HepG2 (cell line): Measurements from ENCODE around the gene PPP2R5C. TPM values are rescaled to one million over a fixed set of nuclear protein-coding genes. Genes with fewer than 3 reads are reported as not detected.
A peak's percentile ranks its signal among the peaks of the same experiment; 100 is the strongest.

Experiments used
- ARNTL ChIP-seq: sonication (generic); formaldehyde crosslinking; IDR thresholded peaks from 2 replicates; pipeline ENCODE4 v1.4.0; 2020; ENCODE audit warnings: mild to moderate bottlenecking, missing genetic modification reagents
- DMTF1 ChIP-seq: sonication (generic); formaldehyde crosslinking; IDR thresholded peaks from 2 replicates; pipeline ENCODE4 v1.4.0; 2020; ENCODE audit warnings: mild to moderate bottlenecking, missing genetic modification reagents
- EEA1 ChIP-seq: sonication (generic); formaldehyde crosslinking; IDR thresholded peaks from 2 replicates; pipeline ENCODE4 v1.5.1; 2020; ENCODE audit warnings: mild to moderate bottlenecking, missing genetic modification reagents, borderline replicate concordance
- FOXA1 ChIP-seq, 2 experiments: fragments of 450-650 bp in 1 of 2; sonication (generic) in 1 of 2; formaldehyde crosslinking in 1 of 2; IDR thresholded peaks; 2 replicates each; pipeline versions ENCODE4 v1.4.0 to v1.6.1; 2016 to 2020; ENCODE audit warnings: missing genetic modification reagents in 1 of 2
- GMEB2 ChIP-seq: IDR thresholded peaks from 2 replicates; pipeline ENCODE4 v1.6.1; 2016; ENCODE audit warnings: missing biosample characterization, missing genetic modification reagents, low read depth
- MEIS1 ChIP-seq: sonication (generic); formaldehyde crosslinking; IDR thresholded peaks from 2 replicates; pipeline ENCODE4 v1.9.0; 2021; ENCODE audit warnings: mild to moderate bottlenecking, missing genetic modification reagents, moderate library complexity, borderline replicate concordance
- ONECUT2 ChIP-seq: sonication (generic); formaldehyde crosslinking; IDR thresholded peaks from 2 replicates; pipeline ENCODE4 v1.4.0; 2020; ENCODE audit warnings: missing genetic modification reagents
- PHB2 ChIP-seq: fragments of 450-650 bp; IDR thresholded peaks from 2 replicates; pipeline ENCODE4 v1.6.1; 2018; ENCODE audit not compliant: partially characterized antibody
- RBAK ChIP-seq: sonication (generic); formaldehyde crosslinking; IDR thresholded peaks from 2 replicates; pipeline ENCODE4 v1.5.1; 2020; ENCODE audit warnings: mild to moderate bottlenecking, missing genetic modification reagents
- RNF2 ChIP-seq: fragments of 450-650 bp; conservative IDR thresholded peaks from 2 replicates; pipeline ENCODE4 v1.6.1; 2016; ENCODE audit warnings: low read depth
- SCMH1 ChIP-seq: sonication (generic); formaldehyde crosslinking; IDR thresholded peaks from 2 replicates; pipeline ENCODE4 v1.9.0; 2021; ENCODE audit warnings: missing genetic modification reagents, mild to moderate bottlenecking, borderline replicate concordance
- TBP ChIP-seq: sonication (generic); formaldehyde crosslinking; IDR thresholded peaks from 2 replicates; pipeline ENCODE4 v1.5.0; 2020; ENCODE audit warnings: missing genetic modification reagents
- TFDP2 ChIP-seq: sonication (generic); formaldehyde crosslinking; IDR thresholded peaks from 2 replicates; pipeline ENCODE4 v1.4.0; 2020; ENCODE audit warnings: missing genetic modification reagents
- ZBTB10 ChIP-seq: sonication (generic); formaldehyde crosslinking; IDR thresholded peaks from 2 replicates; pipeline ENCODE4 v1.4.0; 2020; ENCODE audit warnings: missing genetic modification reagents, borderline replicate concordance
- ZBTB21 ChIP-seq: sonication (generic); formaldehyde crosslinking; IDR thresholded peaks from 2 replicates; pipeline ENCODE4 v1.4.0; 2020; ENCODE audit warnings: missing genetic modification reagents
- ZFAT ChIP-seq: sonication (generic); formaldehyde crosslinking; conservative IDR thresholded peaks from 2 replicates; pipeline ENCODE4 v1.8.1; 2023; ENCODE audit warnings: missing genetic modification reagents, inconsistent platforms
- ZMAT3 ChIP-seq: sonication (generic); formaldehyde crosslinking; conservative IDR thresholded peaks from 2 replicates; pipeline ENCODE4 v1.7.0; 2021; ENCODE audit warnings: missing genetic modification reagents
- ZNF251 ChIP-seq: sonication (generic); formaldehyde crosslinking; IDR thresholded peaks from 2 replicates; pipeline ENCODE4 v1.9.0; 2021; ENCODE audit warnings: mild to moderate bottlenecking, missing genetic modification reagents
- ZNF562 ChIP-seq: sonication (generic); formaldehyde crosslinking; IDR thresholded peaks from 2 replicates; pipeline ENCODE4 v1.8.0; 2022; ENCODE audit warnings: missing genetic modification reagents, borderline replicate concordance
- ZNF784 ChIP-seq: sonication (generic); formaldehyde crosslinking; IDR thresholded peaks from 2 replicates; pipeline ENCODE4 v1.5.1; 2020; ENCODE audit warnings: missing genetic modification reagents, mild to moderate bottlenecking, borderline replicate concordance
- polyA plus RNA-seq, 8 experiments: library from polyadenylated mRNA; depleted of rRNA in 3 of 8; stranded (reverse) in 7 of 8; unstranded in 1 of 8; fragments of >200 nt; fragmentation: Illumina TruSeq in 4 of 8; extraction: Trizol in 4 of 8; gene quantifications; 2 replicates each; pipeline versions ENCODE4 v1.2.1 to v1.2.3, GENCODE V29; 2011 to 2016; ENCODE audit warnings: low read depth in 4 of 8, missing spikeins in 1 of 8, mixed read lengths in 1 of 8; ENCODE audit not compliant: insufficient read depth in 1 of 8
- total RNA-seq, 5 experiments: library from RNA; depleted of rRNA; stranded (reverse); fragments of >200 nt; fragmentation: Illumina TruSeq; extraction: Trizol; gene quantifications; 2 replicates each; pipeline ENCODE4 v1.2.3, GENCODE V29; 2016; ENCODE audit warnings: low read depth in 1 of 5

Gene PPP2R5C
- total and polyA plus RNA-seq, 2 of the 13 experiments (the other 11 are each of a cell fraction or from before 2014, with no cell fraction given) = 74.3 to 78.5 TPM

GRCh38 chr14:101947904-101948665 is 186.6 kb downstream of the PPP2R5C start (continued):
- TF ChIP-seq ZBTB10 (CRISPR knock-in tag) (no peak), ZNF562 (CRISPR knock-in tag) (no peak), ZNF784 (CRISPR knock-in tag) (no peak; the same call in 1 of the 2 replicates), ZFAT (no peak), ONECUT2 (CRISPR knock-in tag) (no peak), TFDP2 (CRISPR knock-in tag) (peak; percentile 74), GMEB2 (CRISPR knock-in tag) (peak; percentile 56; the same call in 1 of the 2 replicates), MEIS1 (CRISPR knock-in tag) (peak; percentile 66; the same call in 1 of the 2 replicates), RBAK (0 out of 2 replicates have a peak, but pooled peaks have one; percentile 16), DMTF1 (CRISPR knock-in tag) (no peak), SCMH1 (CRISPR knock-in tag) (no peak), TBP (CRISPR knock-in tag) (no peak), ZMAT3 (peak; percentile 79; the same call in 1 of the 2 replicates), EEA1 (CRISPR knock-in tag) (no peak), PHB2 (no peak), RNF2 (peak; percentile 70), ZBTB21 (CRISPR knock-in tag) (peak; percentile 90), ARNTL (peak; percentile 94), ZNF251 (CRISPR knock-in tag) (no peak), FOXA1 (IDR thresholded peaks at IDR 0.05) (no peak), FOXA1 (CRISPR knock-in tag; IDR thresholded peaks at IDR 0.05) (0 out of 2 replicates have a peak, but pooled peaks have one; percentile 24)
